Suprapubic skin (tissue), 4 donors: Measurements from ENCODE around the gene ITGB3BP. TPM values are rescaled to one million over a fixed set of nuclear protein-coding genes. Genes with fewer than 3 reads are reported as not detected.
"Not testable (repeated sequence)": the region's sequence is repeated elsewhere in the genome, so short reads cannot be mapped to it uniquely, and the experiment has no call there.

Source experiments
- DNase-seq, 2 donors: peaks; one replicate each; pipeline ENCODE4 v3.0.0-alpha.2; 2019; ENCODE audit warnings: low spot score in 2 of 2
- H3K27ac ChIP-seq: fragments of 200-600 bp; sonication (generic); one replicate; pipeline ENCODE4 v1.5.1; 2019
- H3K27me3 ChIP-seq: fragments of 200-600 bp; sonication (generic); one replicate; pipeline ENCODE4 v1.5.1; 2019
- H3K36me3 ChIP-seq: fragments of 200-600 bp; sonication (generic); one replicate; pipeline ENCODE4 v1.5.1; 2019
- H3K4me1 ChIP-seq: fragments of 200-600 bp; sonication (generic); one replicate; pipeline ENCODE4 v1.5.1; 2019
- H3K4me3 ChIP-seq: fragments of 200-600 bp; sonication (generic); one replicate; pipeline ENCODE4 v1.5.1; 2019; ENCODE audit warnings: mild to moderate bottlenecking
- H3K9me3 ChIP-seq: fragments of 200-600 bp; sonication (generic); one replicate; pipeline ENCODE4 v1.5.1; 2019
- EP300 ChIP-seq: sonication (generic); formaldehyde crosslinking; IDR thresholded peaks from one replicate; pipeline ENCODE4 v1.6.1; 2017; ENCODE audit warnings: antibody characterized with exemption
- POLR2A ChIP-seq, 2 donors: fragments of 450-650 bp; IDR thresholded peaks; one replicate each; pipeline ENCODE4 v1.6.1; 2017; ENCODE audit warnings: antibody characterized with exemption in 2 of 2, mild to moderate bottlenecking in 2 of 2, moderate library complexity in 2 of 2
- POLR2AphosphoS5 ChIP-seq, 3 donors: sonication (generic); formaldehyde crosslinking; IDR thresholded peaks; one replicate each; pipeline ENCODE4 v1.6.1; 2017; ENCODE audit warnings: antibody characterized with exemption in 3 of 3
- WGBS: methylation state at CpG from one replicate; pipeline ENCODE4 v1.1.5; 2018; 5-methylcytosine and 5-hydroxymethylcytosine counted together
- total RNA-seq, 4 donors: library from RNA; depleted of rRNA; stranded (reverse); fragments of >200 nt; gene quantifications; one replicate each; pipeline ENCODE4 v1.1.0, GENCODE V29; 2016
- TF ChIP-seq, protein P1 (sequence below), 2 donors: fragments of 200-600 bp in 1 of 2; fragments of 450-650 bp in 1 of 2; sonication (generic) in 1 of 2; IDR thresholded peaks; one replicate each; pipeline ENCODE4 v1.5.1; 2016 to 2019; ENCODE audit warnings: antibody characterized with exemption in 2 of 2, mild to moderate bottlenecking in 1 of 2, moderate library complexity in 1 of 2

Gene ITGB3BP
- total RNA-seq, 4 donors from 2014 or later = 10.3 to 22.2 (median 16.1) TPM

DNA sequence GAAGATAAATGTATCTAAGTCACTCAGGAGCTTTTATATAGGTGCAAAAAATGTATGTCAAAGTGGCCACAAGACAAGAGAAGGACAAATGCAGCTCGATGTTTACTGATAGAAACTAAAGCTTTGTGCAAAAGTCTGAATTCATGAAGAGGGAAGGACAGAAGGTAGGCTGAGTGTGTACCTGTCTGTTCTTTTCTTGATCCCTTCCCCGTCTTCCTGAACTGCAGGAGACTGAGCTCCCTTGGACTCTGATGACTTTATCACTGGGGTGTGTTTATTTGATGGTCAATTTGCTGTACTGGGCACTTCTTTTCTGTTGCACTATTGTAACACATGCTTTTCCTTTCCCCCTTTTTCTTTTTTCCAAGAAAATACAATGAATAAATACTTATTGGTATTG lies 25.4 kb downstream of the ITGB3BP start:
- H3K36me3 ChIP-seq = no peaks in the 10 kb centered on the region
- TF ChIP-seq POLR2AphosphoS5 (IDR thresholded peaks at IDR 0.05) (no peak), POLR2A (IDR thresholded peaks at IDR 0.05) (no peak), EP300 (no peak)
- TF ChIP-seq, protein P1, sequence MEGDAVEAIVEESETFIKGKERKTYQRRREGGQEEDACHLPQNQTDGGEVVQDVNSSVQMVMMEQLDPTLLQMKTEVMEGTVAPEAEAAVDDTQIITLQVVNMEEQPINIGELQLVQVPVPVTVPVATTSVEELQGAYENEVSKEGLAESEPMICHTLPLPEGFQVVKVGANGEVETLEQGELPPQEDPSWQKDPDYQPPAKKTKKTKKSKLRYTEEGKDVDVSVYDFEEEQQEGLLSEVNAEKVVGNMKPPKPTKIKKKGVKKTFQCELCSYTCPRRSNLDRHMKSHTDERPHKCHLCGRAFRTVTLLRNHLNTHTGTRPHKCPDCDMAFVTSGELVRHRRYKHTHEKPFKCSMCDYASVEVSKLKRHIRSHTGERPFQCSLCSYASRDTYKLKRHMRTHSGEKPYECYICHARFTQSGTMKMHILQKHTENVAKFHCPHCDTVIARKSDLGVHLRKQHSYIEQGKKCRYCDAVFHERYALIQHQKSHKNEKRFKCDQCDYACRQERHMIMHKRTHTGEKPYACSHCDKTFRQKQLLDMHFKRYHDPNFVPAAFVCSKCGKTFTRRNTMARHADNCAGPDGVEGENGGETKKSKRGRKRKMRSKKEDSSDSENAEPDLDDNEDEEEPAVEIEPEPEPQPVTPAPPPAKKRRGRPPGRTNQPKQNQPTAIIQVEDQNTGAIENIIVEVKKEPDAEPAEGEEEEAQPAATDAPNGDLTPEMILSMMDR (IDR thresholded peaks at IDR 0.05) = no peak
- H3K27me3 ChIP-seq = no peaks in the 10 kb centered on the region
- DNase-seq = no peak
- no peaks in the 10 kb centered on the region for H3K4me1 ChIP-seq
- H3K9me3 ChIP-seq = no peaks in the 10 kb centered on the region
- no peak overlapping the region for H3K27ac ChIP-seq
- 95% methylated on average over 2 of the region's 2 CpGs for WGBS
- H3K4me3 ChIP-seq = no peak overlapping the region

DNA sequence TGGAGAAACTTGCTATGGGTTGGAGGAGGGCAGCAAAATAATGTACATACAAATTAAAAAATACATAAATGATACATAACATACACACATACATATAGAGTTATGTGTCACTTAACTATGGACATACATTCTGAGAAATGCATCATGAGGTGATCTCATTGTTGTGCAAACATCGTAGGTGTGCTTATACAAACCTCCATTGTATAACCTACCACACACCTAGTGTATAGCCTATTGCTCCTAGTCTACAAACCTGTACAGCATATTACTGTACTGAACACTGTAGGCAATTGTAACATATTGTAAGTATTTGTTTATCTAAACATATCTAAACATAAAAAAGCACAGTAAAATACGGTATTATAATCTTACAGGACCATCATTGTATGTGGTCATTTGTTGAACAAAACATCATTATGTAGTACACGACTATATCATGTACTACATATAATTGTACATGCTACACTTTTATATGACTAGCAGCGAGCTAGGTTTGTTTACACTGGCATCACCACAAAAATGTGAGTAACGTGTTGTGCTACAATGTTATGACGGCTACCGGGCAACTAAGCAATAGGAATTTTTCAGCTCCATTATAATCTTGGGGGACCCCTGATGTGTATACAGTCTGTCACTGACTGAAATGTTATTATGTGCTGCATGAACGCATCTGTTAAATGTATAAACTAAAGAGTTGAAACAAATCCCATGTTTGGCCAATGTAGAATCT lies 35.5 kb downstream of the ITGB3BP start:
- TF ChIP-seq POLR2AphosphoS5 (IDR thresholded peaks at IDR 0.05) (no peak), EP300 (peak; percentile 35)
- TF ChIP-seq, protein P1 (IDR thresholded peaks at IDR 0.05) = no peak
- Histone ChIP-seq H3K4me1 (no peaks in the 10 kb centered on the region), H3K27me3 (no peaks in the 10 kb centered on the region), H3K27ac (no peak overlapping the region), H3K4me3 (no peak overlapping the region), H3K36me3 (peaks cover 4% of the 10 kb centered on the region), H3K9me3 (no peaks in the 10 kb centered on the region)
- no peak for DNase-seq
- 88% methylated on average over 8 of the region's 8 CpGs for WGBS

DNA sequence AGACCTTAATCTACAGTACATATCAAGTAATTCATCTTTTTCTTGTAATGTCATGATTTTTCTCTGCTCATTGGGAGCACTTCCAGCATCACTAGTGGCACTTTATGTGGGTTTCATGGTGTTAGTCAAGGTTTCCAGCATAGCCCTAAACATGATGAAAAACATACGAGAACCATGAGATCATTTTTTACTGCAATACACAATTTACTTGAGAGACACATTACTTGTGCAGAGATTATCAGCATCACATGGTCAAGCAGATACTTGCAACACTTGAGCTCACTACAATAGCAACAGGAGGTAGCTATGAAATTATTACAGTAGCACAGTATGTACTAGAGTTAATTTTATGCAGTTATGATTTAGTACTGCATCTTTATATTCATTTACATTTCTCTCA lies 36.4 kb downstream of the ITGB3BP start:
- Histone ChIP-seq H3K9me3 (no peaks in the 10 kb centered on the region), H3K4me3 (no peak overlapping the region), H3K27ac (no peak overlapping the region), H3K36me3 (peaks cover 4% of the 10 kb centered on the region), H3K27me3 (no peaks in the 10 kb centered on the region), H3K4me1 (no peaks in the 10 kb centered on the region)
- WGBS = 83% methylated on average over 1 of the region's 1 CpG
- TF ChIP-seq, protein P1 (IDR thresholded peaks at IDR 0.05) = no peak
- TF ChIP-seq EP300 (no peak), POLR2A (IDR thresholded peaks at IDR 0.05) (no peak), POLR2AphosphoS5 (IDR thresholded peaks at IDR 0.05) (no peak)
- DNase-seq = no peak

DNA sequence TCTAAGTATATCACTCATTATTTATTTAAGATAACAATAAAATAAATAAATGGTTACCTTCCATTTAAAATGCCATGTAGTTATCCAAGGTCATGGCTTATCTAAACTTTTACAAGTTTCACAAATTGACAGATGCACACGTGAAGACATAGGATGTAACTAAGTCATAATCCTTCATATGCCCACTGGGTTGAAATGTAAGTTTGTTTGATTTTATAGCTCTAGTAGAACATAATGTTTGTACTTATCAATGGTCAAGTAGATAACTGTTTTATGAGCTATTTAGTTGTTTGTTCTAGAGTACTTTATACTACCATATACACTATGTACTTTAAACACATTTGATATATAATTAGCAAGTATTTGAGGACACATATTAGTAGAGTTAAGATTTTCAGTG lies 43.0 kb downstream of the ITGB3BP start:
- H3K4me3 ChIP-seq = no peak overlapping the region
- 96% methylated on average over 1 of the region's 1 CpG for WGBS
- H3K36me3 ChIP-seq = no peaks in the 10 kb centered on the region
- no peaks in the 10 kb centered on the region for H3K4me1 ChIP-seq
- no peak for DNase-seq
- no peak overlapping the region for H3K27ac ChIP-seq
- no peaks in the 10 kb centered on the region for H3K9me3 ChIP-seq
- H3K27me3 ChIP-seq = no peaks in the 10 kb centered on the region
- TF ChIP-seq POLR2AphosphoS5 (IDR thresholded peaks at IDR 0.05) (no peak), EP300 (no peak), POLR2A (IDR thresholded peaks at IDR 0.05) (no peak)
- TF ChIP-seq, protein P1 (IDR thresholded peaks at IDR 0.05) = no peak

DNA sequence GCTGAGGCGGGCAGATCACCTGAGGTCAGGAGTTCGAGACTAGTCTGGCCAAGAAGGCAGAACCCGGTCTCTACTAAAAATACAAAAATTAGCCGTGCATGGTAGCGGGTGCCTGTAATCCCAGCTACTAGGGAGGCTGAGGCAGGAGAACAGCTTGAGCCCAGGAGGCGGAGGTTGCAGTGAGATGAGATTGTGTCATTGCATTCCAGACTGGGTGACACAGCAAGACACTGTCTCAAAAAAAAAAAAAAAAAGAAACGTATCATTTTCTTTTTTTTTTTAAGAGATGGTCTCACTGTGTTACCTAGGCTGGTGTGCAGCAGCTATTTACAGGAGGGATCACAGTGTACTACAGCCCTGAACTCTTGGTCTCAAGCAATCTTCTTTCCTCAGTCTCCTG lies 47.3 kb downstream of the ITGB3BP start:
- 92% methylated on average over 7 of the region's 7 CpGs for WGBS
- Histone ChIP-seq H3K9me3 (no peaks in the 10 kb centered on the region), H3K36me3 (no peaks in the 10 kb centered on the region), H3K27me3 (no peaks in the 10 kb centered on the region), H3K4me1 (no peaks in the 10 kb centered on the region), H3K27ac (no peak overlapping the region), H3K4me3 (no peak overlapping the region)
- DNase-seq = no peak
- TF ChIP-seq, protein P1 (IDR thresholded peaks at IDR 0.05) = no peak
- TF ChIP-seq EP300 (no peak), POLR2AphosphoS5 (IDR thresholded peaks at IDR 0.05) (no peak)

DNA sequence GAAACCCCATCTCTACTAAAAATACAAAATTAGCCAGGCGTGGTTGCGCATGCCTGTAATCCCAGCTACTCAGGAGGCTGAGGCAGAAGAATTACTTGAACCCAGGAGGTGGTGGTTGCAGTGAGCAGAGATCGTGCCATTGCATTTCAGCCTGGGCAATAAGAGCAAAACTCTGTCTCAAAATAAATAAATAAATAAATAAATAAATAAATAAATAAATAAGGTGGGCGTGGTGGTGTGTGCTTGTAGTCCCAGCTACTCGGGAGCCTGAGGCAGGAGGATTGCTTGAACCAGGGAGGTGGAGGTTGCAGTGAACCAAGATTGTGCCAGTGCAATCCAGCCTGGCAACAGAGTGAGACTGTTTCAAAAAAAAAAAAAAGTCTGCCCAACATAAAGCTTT lies 54.3 kb downstream of the ITGB3BP start:
- not testable (repeated sequence) for H3K9me3 ChIP-seq, H3K36me3 ChIP-seq, H3K27ac ChIP-seq, DNase-seq, H3K4me3 ChIP-seq, H3K27me3 ChIP-seq, H3K4me1 ChIP-seq
- WGBS = 97% methylated on average over 5 of the region's 5 CpGs
